HG03060 (cell line): ENCODE data around the gene SRPK2.
"Not testable (repeated sequence)": the region's sequence is repeated elsewhere in the genome, so short reads cannot be mapped to it uniquely, and the experiment has no call there.

ENCODE experiments used
- ATAC-seq: cut with Tn5 transposase; IDR thresholded peaks from one replicate; pipeline ENCODE4 v1.9.1; 2021; ENCODE audit warnings: low read depth, moderate number of reproducible peaks; ENCODE audit not compliant: unreplicated experiment

Gene SRPK2

DNA sequence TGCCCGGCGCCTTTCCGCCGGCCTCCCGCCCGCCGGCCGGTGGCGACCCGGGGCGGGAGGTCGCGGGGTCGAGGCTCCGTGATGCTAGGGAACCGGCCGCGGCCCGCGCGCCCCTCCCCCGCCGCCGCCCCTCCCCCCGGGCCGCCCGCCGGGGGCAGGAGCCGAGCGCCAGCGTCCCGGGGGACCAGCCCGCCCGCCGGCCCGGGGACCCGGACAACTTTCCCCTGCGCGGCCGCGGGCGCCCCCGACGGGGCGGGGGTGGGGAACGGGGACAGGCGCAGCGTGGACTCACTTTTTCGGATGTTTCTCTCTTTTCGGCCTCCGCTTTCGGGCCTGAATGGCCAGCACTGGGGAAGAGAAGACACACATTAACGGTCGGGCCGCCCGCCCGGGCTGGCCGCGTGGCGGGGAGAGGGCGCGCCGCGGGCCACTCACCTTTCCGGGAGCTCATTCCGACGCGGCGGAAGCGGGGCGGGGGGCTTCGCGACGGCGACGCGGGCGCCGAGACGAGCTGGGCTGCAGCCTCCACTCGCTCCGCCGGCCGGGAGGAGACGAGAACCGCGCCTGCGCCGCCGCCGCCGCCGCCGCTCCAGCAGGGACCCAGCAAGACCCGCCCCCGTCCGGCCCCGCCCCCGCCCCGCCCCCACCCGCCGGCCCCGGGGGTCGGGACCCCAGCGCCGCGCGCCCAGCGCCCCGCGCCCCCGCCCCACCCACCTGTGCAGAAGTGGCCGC lies at the start of gene SRPK2:
TSS of gene SRPK2 (minus strand) at position 566 of the 732 bp plus-strand sequence.
- no peak for ATAC-seq

DNA sequence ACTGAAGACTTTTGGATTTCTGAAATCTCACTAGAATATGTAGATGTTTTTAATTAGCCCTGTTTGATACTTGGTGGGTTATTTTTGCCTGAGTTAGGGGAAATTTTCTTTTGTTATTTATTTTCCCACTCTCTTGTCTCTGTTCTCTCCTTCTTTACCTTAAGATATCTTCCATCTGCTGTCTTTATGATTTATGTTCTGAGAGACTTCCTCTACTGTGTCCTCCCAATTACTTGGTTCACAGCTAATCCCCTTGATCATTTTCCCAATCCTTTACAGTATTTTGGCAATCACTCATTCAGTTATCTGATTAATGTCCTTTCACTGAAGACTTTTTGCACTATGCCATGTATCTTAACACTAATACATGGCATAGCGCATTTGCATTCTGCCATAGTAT lies 49.5 kb upstream of the SRPK2 start:
- no peak for ATAC-seq

DNA sequence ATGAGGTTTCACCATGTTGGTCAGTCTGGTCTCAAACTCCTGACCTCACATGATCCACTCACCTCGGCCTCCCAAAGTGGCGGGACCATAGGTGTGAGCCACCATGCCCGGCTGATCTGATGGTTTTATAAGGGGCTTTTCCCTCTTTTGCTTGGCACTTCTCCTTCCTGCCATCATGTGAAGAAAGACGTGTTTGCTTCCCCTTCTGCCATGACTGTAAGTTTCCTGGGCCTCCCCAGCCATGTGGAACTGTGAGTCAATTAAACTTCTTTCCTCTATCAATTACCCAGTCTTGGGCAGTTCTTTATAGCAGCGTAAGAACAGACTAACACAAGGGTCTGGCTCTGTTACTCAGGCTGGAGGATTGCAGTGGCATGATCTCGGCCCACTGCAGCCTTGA lies 48.6 kb upstream of the SRPK2 start:
- not testable (repeated sequence) for ATAC-seq

DNA sequence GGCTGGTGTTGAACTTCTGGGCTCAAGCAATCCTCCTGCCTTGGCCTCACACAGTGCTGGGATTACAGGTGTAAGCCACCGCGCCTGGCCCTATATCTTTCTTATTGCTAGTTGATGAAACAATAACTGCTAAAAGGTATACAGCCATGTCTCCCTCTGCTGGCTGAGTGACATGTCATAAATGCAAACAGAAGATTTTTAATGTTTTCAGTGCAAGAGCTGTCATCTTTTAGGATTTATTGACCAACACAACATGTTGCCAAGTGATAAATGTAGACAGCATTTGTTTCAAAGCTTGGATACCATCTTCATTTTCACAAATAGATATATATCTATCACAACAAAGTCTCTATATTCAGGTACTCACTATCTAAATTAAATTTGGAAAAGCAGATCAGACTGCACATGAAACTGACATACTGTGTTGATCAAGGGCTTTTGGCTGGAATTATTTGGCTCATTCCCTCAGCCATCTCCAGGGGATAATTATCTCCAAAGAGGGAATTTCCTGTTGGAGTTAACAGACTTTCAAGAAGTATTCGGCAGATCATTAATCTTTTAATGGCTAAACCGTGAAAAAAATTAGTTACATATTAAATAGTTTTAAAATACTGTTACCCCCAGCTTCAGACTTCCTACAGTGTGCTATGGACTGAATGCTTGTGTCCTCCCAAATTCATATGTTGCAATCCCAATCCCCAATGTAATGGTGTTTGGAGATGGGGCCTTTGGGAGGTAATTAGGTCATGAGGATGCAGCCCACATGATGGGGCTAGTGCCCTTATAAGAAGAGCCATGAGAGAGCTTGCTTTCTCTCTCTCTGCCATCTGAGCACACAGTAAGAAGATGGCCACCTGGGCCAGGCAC lies 41.3 kb upstream of the SRPK2 start:
- no peak for ATAC-seq

DNA sequence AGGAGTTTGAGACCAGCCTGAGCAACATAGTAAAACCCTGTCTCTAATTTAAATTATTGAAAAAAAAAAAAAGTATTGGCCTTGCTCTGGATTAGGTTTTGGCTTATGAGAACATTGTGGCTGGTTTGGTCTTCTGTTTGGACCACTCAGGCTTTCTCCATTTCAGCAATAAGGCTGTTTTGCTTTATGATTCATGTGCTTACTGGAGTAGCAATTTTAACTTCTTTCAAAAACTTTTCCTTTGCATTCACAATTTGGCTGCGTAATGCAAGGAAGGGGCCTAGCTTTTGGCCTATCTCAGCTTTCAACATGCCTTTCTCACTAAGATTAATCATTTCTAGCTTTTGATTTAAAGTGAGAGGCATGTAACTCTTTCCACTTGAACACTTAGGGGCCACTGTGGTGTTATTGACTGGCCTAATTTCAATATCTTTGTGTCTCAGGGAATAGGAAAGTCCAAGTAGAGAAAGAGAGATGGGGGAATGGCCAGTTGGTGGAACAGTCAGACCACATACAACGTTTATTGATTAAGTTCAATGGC lies 38.0 kb upstream of the SRPK2 start:
- no peak for ATAC-seq

DNA sequence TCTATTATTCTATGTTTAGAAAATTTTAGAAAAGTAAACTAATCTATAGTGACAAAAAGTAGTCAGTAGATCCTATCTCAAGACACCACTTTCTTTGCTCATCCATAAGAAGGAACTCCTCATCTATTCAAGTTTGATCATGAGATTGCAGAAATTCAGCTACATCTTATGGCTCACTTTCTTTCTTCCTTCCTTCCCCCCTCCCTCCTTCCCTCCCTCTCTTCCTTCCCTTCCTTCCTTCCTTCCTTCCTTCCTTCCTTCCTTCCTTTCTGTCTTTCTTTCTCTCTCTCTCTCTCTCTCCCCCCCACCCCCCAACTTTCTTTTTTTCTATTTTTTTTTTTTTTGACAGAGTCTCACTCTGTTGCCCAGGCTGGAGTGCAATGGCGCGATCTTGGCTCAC lies 35.3 kb upstream of the SRPK2 start:
- ATAC-seq, result no peak

DNA sequence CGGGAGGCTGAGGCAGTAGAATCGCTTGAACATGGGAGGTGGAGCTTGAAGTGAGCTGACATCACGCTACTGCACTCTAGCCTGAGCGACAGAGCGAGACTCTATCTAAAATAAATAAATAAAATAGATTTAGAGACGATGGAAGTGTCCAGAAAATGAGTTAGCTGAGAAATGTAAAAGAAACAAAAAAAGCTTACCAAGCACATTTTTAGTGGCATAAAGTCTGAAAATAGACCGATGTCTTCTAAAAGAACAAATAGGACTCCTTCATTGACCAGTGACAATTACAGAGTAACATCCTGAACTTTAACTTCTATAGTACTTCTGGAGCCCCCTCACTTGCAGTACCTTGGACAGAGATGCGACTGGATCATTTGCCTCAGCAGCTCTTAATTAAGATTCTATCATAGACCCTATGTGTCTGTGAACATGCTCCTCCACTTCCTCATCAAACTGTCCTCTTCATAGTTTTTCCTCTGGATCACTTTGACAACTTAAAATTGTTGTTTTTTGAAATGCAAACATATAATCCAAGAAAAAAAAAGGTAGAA lies 25.2 kb upstream of the SRPK2 start:
- no peak for ATAC-seq

DNA sequence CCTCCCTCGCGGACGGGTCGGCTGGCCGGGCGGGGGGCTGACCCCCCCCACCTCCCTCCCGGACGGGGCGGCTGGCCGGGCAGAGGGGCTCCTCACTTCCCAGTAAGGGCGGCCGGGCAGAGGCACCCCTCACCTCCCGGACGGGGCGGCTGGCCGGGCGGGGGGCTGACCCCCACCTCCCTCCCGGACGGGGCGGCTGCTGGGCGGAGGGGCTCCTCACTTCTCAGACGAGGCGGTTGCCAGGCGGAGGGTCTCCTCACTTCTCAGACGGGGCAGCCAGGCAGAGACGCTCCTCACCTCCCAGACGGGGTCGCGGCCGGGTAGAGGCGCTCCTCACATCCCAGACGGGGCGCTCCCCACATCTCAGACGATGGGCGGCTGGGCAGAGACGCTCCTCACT lies 22.1 kb upstream of the SRPK2 start:
- not testable (repeated sequence) for ATAC-seq

DNA sequence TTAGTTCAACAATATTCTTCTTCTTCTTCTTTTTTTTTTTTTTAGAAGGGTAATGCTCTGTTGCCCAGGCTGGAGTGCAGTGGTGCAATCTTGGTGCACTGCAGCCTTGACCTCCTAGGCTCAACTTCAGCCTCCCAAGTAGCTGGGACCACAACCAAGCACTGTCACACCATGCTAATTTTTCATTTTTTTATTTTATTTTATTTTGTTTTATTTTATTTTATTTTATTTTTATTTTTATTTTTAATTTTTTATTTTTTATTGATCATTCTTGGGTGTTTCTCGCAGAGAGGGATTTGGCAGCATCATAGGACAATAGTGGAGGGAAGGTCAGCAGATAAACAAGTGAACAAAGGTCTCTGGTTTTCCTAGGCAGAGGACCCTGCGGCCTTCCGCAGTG lies 21.1 kb upstream of the SRPK2 start:
- ATAC-seq, result not testable (repeated sequence)

DNA sequence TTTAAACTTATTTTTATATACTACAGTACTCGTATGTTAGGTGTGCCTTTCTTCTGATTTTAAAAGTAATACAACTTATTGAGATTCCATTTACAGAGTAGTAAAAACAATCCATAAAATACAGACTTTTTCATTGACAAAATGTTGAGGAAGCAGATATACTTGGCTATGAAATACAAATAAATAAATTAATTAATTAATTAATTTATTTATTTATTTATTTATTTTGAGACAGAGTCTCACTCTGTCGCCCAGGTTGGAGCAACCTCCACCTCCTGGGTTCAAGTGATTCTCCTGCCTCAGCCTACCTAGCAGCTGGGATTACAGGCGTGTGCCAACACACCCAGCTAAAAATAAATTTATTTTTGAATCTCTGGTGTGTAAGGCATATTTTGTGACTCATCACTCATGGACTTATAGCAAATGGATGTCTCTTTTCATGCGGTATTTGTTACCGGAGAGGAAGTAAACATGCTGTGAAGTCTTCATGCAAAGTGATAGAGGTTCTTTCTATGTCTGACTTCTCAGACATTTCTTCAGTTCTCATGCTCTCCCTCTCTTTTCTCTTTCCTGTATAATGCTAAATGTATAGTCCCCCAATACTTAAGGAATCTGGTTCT lies 20.2 kb upstream of the SRPK2 start:
- no peak for ATAC-seq

DNA sequence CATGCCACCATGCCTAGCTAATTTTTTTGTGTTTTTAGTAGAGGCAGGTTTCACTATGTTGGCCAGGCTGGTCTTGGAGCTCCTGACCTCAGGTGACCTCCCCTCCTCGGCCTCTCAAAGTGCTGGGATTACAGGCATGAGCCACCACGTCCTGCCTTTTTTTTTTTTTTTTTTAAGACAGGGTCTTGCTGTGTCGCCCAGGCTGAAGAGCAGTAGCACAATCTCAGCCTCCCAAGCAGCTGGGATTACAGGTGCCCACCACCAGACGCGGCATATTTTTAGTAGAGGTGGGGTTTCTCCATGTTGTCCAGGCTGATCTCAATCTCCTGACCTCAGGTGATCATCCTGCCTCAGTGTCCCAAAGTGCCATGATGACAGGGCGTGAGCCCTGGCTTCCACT lies 14.4 kb upstream of the SRPK2 start:
- ATAC-seq, result no peak

DNA sequence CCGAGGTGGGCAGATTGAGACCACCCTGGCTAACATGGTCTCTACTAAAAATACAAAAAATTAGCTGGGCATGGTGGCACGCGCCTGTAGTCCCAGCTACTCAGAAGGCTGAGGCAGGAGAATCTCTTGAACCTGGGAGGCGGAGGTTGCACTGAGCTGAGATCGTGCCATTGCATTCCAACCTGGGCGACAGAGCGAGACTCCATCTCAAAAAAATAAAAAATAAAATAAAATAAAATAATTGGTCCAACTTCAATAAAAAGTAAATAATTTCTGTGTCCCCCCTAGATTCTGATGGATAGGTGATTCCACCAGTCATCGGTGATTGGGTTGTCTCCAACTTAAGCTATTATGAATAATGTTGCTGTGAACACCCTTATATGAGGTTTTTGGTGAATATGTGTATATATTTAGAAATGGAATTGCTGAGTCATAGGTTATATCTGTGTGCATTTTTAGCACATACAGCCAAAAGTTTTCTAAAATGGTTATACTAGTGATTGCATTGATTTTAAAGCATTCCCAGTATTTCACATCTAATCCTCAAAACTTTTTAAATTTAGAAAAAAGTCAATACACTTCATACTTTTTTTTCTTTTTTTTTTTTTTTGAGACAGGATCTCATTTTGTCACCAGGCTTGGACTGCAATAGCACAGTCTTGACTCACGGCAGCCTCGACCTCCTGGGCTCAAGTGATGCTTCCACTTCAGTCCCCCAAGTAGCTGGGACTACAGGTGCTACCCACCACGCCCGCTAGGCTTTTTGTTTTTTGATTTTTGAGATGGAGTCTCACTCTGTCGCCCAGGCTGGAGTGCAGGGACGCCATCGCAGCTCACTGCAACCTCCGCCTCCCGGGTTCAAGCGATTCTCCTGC lies 13.7 kb upstream of the SRPK2 start:
- no peak for ATAC-seq

DNA sequence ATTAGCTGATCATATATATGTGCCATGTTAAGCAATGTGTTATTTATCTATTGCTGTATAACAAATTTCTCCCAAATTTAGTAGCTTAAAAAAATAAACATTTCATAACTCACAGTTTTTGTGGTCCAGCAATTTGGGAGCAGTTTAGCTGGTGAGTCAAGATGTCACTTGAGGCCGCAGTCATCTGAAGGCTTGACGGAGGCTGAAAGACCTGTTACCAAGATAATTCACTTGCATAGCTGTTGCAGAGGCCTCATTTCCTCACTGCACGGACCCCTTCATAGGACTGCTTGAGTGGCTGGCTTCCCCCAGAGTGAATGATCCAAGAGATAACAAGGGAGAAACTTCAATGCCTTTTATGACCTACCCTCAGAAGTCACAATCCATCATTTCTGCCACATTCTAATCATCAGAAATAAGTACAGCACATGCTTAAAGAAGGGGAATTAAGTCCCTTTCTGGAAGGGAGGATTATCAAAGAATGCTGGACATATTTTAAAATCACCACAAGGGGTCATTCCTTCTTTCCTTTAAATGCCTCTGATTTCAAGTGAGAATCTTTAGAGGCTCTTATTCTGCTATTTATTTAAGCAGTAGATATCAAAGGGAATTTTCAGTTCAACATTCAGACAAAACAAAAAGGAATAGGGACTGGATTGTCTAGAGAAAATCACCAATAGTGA lies 10.5 kb upstream of the SRPK2 start:
- no peak for ATAC-seq

DNA sequence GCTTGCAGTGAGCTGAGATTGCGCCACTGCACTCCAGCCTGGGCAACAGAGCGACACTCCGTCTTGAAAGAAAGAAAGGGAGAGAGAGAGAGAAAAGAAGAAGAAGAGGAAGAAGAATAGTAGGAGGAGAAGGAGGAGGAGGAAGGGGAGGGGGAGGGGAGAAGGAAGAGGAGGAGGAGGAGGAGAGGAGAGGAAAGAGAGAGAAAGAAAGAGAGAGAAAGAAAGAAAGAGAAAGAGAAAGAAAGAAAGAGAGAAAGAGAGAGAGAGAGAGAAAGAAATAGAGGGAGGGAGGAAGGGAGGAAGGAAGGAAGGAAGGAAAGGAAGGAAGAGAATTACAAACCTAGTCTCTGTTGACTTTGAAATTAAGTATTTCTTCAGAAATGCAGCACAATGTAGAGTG lies 7.8 kb upstream of the SRPK2 start:
- no peak for ATAC-seq

DNA sequence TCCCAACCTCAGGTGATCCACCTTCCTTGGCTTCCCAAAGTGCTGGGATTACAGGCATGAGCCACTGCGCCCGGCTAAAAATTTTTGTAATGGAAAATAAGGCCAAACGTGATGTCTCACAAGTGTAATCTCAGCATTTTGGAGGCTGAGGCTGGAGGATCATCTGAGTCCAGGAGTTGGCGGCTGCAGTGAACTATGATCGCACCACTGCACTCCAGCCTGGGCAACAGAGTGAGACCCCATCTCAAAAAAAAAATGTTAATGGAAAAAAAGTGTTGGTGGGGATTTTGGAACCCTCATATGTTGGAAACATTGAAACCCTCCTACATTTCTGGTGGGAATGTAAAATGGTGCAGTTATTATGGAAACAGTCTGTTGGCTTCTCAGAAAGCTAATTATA lies 2.7 kb upstream of the SRPK2 start:
- ATAC-seq, result no peak

DNA sequence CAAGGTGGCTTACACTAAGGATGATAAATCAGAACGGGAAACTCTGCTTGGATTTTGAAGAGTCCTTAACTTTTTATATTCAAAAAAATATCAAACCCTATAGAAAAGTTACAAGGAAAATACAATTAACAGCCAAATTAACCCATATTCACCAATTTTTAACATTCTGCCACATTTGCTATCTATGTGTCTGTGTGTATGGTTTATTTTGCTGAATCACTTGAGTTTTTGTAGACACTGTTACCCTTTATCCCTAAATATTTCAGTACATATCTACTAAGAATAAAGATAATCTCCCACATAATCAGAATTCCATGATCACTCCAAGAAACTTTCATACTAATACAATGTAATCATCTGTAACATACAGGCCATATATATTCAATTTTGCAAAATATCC lies 1.2 kb upstream of the SRPK2 start:
- ATAC-seq, result no peak

DNA sequence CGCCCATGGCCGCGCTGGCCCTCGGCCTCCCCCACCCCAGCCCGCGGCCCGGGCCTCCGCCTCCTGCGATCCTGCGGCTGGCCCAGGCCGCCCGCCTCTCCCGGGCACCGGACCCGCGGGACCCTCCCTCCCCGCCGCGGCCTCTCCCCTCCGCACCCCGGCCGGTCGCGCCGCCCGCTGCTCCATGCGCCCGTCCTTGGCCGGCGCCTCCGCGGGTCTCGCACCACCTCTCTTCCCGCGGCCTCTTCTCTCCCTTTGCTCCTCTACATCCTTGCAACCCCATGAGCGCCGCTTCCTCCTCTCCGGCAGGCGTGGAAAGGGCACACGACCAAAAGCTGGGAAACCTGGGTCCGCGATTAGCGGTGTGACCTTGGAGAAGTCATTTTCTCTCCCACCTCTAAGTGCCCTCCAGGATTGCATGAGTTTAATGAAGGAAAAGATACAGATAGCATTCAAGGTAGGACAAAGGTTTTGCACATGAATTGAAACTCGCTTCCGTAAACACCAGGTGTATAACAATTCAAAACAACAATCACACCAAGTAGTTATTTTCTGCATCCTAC lies 448 bp upstream of the SRPK2 start:
- ATAC-seq, result no peak

DNA sequence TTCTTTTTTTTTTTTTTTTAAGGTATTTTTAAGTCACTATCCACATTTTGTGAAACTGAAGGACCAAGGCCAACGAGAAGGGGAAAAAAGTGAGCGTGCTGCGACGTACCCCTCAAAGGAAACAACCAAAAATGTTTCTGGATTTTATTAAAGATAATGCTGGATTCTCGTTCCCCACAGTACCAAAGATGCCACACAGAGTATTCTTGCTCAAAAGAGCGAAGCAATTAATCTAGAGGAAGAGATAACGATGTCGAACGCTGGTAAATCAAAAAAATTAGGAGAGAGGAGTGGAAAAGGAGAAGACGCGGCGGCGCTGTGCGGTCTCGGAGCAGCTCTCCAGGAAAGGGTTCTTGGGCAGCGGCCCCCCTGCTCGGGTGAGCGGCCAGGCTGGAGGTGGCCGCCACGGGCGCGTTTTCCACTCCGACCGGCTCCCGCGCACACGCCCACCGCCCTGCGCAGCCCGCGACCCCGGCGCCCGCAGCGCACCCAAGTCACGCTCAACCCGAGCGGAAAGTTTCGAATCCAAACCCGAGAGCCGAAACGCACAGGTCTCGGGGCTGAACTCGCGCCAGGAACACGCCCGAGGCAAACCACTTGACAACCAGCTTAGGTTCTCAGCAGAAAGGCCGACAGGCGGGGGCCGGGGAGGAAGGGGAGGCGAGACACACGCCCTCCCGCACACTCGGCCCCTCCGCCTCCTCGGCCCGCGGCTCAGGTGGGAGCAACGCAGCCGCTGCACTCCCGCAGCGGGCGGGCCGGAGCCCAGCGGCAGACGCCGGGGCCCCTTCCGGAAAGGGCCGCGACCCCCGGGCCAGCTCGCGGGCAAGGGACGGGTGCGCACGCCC lies 989 bp downstream of the SRPK2 start:
- no peak for ATAC-seq
